HPDE6-E6E7 (cell line): ENCODE data around the gene KANK4.
"Not testable (repeated sequence)": the region's sequence is repeated elsewhere in the genome, so short reads cannot be mapped to it uniquely, and the experiment has no call there.

Source experiments
- DNase-seq: peaks from one replicate; pipeline ENCODE4 v3.0.0; 2011; ENCODE audit warnings: missing footprints; ENCODE audit errors: extremely low spot score

Gene KANK4

GRCh38 chr1:62271948-62272728 lies 47.1 kb downstream of the KANK4 start:
- no peak for DNase-seq

DNA sequence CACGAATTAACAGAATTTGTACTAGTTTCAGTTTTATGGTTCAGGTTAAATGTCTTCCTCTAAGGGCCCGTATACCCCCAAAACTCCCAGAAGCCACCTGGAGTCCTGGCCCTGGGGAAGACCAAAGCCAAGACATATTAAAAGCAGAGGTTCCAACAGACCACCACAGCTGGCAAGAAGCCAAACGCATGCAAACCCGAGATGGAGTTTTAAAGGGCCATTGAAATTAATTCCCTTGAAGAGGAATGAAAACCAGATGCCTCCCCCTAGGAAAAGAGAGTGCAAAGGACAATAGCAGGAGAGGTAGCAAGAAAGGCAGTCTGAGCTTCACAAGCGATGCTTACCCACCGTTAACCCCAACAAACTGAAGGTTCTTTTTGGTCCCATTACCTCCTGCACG lies 48.1 kb downstream of the KANK4 start:
- DNase-seq = no peak

- no peak for DNase-seq
Observed at GRCh38 chr1:62269851-62270495, 49.3 kb downstream of the KANK4 start.

DNA sequence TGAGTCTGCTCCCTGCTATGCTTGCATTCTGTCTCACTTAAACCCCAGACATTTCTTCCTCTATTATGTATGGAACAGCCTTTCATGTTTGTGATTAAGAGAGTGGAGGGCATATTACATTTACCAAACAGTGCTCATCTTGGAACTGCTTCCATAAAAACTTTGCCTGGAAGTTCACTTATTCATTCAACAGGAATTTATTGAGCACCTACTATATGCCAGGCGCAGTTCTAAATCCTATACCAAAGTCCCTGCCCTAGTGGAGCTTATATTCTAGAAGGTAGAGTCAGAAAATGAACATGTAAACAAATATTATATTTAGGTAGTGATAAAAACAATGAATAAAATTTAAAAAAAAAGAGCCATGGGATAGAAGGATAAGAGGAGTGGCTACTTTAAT lies 49.8 kb downstream of the KANK4 start:
- DNase-seq = no peak

DNA sequence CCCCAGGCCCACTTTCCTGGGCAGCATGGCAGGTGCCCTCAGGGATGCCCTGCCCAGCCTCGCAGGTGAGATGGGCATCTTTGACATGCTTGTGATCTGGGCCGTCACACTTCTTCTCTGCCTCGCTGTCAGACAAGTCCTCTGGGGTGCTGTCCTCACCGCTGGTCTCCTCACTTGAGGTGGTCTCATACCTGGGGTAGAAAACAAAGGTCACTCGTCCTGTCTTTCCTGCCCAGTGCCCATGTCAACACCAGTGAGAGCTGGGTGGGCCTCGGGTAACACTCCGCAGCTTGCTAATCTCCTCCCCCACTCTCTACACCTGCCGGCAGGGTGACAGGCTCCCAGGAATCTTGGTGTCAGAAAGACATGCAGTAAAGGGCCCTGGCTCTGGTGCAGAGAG lies 50.9 kb downstream of the KANK4 start:
- no peak for DNase-seq

DNA sequence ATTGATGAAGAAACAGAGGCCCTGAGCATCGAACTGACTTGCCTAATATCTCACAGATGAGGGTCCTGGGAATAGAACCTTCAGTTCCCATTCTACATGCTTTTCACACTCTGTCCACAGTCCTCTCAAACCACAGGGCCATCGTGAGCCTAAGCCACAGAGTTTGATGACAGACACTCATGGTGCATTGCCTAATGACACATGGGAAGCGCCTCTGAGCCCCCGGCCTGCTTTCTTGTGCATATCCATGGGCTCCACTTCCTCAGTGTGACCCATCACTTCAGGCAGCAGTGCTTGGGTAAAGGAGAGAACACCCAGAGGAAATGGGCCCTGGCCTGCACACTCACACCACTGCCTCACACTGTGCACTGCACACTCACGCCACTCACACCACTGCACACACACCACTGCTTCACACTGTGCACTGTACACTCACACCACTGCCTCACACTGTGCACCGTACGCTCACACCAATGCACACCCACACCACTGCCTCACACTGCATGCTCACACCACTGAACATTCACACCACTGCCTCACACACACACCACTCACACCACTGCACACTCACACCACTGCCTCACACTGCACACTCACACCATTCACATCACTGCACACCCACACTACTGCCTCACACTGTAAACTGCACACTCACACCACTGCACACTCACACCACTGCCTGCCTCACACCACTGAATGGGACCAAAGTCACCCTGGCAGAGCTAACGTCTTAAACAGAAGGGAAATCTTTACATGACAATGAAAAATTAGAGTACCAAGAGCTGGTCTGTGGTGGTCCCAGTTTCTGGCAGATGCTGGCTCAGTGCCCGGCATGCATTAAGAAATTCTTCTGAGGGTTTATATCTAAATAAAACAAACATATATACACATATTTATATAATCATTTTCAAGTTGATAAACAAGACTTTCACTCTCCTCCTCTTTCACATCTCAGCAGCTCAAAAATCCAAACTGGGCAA lies 53.0 kb downstream of the KANK4 start:
- DNase-seq = no peak

- no peak for DNase-seq
Observed at GRCh38 chr1:62263814-62264353, 55.4 kb downstream of the KANK4 start.

GRCh38 chr1:62263006-62263813 lies 56.0 kb downstream of the KANK4 start:
- DNase-seq = no peak

DNA sequence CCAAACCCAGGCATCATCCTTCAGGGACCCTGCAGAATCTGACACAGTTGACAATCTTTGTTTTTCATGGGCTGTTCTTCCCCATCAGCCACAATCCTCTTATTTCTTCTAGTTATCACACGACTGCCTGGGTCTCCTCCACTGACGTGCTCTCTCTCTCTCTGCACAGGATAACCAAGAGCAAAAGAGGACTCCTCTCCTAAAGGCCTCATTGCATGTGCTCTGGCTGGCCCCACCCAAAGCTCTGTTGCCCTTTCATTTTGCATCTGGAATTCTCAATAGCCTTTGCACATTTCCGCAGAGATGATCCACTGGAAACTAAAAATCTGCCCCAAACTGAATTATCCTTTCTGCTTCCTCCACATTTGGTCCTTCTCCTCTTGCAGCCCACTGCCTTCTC lies 58.5 kb downstream of the KANK4 start:
- no peak for DNase-seq

- DNase-seq = no peak
Observed at GRCh38 chr1:62259551-62259950, 59.7 kb downstream of the KANK4 start.

GRCh38 chr1:62250126-62250726 lies 69.0 kb downstream of the KANK4 start:
- no peak for DNase-seq

GRCh38 chr1:62247391-62248168 lies 71.7 kb downstream of the KANK4 start:
- DNase-seq = no peak

DNA sequence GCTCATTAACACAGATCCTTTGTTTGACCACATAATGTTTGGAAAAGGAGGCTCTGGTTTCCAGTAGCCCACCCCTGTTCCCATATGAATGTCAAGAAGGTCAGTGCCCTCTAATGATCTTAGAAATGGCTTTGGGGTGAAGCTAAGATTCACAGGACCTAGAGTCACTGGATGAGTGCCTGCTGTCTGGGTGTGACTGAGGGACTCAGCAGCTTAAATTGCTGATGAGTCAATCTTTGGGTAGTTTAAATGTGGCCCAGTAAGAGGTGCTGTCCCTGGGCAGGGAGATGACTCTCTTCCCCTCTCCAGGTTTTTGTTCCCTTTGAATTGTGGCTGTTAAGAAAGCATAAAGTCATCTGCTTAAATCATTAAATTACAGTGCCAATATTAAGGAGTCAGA lies 74.0 kb downstream of the KANK4 start:
- DNase-seq = no peak

DNA sequence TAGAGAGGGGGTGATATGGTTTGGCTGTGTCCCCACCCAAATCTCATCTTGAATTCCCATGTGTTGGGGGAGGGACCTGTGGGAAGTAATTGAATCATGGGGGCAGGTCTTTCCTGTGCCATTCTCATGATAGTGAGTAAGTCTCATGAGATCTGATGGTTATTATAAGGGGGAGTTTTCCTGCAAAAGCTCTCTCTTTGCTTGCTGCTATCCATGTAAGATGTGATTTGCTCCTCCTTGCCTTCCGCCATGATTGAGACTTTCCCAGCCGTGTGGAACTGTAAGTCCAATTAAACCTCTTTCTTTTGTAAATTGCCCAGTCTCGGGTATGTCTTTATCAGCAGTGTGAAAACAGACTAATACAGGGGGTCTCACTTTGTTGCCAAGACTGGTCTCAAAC lies 74.9 kb downstream of the KANK4 start:
- not testable (repeated sequence) for DNase-seq

- no peak for DNase-seq
Observed at GRCh38 chr1:62241371-62242131, 77.7 kb downstream of the KANK4 start.

DNA sequence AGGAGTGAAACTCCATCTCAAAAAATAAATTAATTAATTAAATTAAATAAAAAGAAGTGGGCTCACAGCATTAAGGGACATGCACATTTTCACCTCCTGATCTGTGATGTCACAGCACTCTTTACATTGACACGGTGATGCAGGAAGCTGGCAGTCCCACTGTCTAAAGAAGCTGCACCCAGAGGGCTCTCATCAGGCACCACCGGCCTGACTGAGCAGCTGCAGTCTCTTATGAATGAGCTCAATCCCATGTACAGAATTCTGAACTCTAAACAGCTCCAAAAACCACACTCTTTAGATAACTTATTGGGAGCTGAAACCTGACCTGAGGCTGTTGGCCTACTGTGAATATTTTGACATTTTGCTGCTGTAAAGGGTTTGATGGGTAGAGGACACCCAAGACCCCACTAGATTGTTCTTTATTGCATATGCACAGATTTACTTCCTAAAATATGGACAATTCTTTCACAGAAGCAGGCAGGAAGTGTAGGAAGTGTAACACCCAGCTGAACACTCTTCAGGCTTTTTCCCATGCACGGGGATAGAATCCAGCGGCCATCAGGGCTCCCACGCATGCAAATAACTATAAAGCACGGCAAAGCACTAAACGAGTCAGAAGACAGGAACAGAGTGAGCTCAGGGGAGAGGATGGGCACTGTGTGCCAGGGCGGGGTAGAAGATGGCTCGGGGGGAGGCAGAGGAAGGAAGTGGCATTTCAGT lies 78.4 kb downstream of the KANK4 start:
- no peak for DNase-seq

DNA sequence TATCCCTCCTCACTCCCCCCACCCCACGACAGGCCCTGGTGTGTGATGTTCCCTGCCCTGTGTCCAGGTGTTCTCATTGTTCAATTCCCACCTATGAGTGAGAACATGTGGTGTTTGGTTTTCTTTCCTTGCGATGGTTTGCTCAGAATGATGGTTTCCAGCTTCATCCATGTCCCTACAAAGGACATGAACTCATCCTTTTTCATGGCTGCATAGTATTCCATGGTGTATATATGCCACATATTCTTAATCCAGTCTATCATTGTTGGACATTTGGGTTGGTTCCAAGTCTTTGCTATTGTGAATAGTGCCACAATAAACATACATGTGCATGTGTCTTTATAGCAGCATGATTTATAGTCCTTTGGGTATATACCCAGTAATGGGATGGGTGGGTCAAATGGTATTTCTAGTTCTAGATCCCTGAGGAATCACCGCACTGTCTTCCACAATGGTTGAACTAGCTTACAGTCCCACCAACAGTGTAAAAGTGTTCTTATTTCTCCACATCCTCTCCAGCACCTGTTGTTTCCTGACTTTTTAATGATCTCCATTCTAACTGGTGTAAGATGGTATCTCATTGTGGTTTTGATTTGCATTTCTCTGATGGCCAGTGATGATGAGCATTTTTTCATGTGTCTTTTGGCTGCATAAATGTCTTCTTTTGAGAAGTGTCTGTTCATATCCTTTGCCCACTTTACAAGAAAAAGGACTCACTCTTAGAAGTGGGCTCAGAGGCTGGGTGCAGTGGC lies 79.4 kb downstream of the KANK4 start:
- not testable (repeated sequence) for DNase-seq

DNA sequence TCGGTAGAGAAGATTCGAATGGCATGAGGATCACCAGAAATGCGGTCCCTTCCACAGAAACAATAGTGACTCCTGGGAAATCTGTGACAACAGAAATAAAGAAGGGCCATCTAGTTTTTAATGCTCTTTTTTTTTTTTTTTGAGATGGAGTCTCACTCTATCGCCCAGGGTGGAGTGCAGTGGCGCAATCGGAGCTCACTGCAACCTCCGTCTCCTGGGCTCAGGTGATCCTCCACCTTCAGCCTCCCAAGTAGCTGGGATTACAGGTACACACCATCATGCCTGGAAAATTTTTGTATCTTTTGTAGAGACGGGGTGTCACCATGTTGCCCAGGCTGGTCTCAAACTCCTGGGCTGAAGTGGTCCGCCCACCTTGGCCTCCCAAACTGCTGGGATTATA lies 80.7 kb downstream of the KANK4 start:
- DNase-seq = no peak
